GM12872 (cell line): Measurements from ENCODE around the gene FLNA.

Source experiments
- TF ChIP-seq, protein P1 (sequence below): IDR thresholded peaks from 3 replicates; pipeline ENCODE4 v1.5.1; 2011; ENCODE audit warnings: low read depth, mild to moderate bottlenecking, low read length, moderate library complexity; ENCODE audit not compliant: insufficient read depth

FLNA gene

DNA sequence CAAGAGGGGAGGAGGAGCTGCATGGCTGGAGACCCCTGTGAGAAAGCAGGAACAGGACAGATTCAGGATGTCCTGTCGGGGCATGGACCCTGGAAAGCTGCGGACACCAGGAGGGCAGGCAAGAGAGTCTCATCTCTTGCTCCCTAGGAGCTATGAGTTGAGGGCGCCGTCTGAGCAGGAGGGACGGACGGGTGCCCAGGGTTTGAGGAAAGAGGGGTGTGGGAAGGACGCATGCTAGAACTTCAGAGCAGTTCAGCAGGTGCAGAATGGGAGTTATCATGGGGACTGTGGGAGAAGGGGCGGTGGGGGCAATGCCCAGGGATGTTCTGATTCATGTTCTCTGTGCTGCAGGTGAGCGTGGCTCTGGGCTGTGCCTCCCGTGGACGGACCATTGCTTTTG lies 54.0 kb downstream of the FLNA start:
- TF ChIP-seq, protein P1, sequence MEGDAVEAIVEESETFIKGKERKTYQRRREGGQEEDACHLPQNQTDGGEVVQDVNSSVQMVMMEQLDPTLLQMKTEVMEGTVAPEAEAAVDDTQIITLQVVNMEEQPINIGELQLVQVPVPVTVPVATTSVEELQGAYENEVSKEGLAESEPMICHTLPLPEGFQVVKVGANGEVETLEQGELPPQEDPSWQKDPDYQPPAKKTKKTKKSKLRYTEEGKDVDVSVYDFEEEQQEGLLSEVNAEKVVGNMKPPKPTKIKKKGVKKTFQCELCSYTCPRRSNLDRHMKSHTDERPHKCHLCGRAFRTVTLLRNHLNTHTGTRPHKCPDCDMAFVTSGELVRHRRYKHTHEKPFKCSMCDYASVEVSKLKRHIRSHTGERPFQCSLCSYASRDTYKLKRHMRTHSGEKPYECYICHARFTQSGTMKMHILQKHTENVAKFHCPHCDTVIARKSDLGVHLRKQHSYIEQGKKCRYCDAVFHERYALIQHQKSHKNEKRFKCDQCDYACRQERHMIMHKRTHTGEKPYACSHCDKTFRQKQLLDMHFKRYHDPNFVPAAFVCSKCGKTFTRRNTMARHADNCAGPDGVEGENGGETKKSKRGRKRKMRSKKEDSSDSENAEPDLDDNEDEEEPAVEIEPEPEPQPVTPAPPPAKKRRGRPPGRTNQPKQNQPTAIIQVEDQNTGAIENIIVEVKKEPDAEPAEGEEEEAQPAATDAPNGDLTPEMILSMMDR = no peak

DNA sequence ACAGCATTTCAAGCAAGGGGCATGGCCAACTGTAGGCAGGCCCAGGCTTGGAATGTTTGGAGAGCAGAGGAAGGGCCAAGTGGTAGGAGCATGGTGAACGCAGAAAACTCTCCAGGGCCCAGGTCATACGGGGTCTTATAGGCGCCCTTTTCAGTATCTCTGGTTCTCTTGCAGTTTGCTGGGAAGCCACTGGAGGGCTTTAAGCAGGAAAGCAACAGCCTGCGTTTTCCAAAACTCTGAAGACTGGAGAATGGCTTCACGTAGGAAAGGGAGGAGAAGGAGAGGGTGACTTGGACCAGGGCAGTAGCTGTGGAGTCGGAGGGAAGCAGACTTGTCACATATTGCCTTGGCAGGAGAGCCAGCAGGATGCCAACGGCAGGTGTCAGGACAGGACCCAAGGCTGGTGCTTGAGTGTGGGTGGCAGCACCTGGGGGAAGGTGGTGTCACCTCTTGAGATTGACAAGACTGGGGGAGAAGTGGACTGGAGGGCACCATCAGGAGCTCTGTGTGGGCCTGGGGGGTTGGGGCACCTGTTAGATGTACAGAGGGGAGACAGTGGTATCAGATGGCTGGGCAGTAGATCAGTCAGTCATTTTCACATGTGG lies 56.9 kb downstream of the FLNA start:
- TF ChIP-seq, protein P1 = peak; percentile 52; the same call in 2 of the 3 replicates

DNA sequence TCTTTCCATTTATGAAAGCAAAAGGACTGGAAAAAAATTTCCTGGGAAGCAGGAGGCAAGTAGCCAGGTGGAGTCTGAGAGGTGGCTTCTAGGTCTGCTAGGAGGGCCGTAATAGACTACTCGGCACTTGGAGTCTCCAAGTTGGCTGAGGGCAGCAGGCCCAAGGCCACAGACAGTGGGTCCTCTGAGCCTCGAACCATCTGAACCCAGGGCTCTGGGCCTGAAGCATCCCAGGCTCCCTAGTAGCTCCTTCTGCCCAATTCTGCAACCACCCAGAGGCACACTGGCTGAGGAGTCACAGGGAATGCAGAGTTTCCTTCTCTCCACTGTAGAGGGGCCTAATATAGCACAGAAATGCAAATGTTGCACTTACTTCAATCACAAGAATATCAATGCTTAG lies 59.0 kb downstream of the FLNA start:
- TF ChIP-seq, protein P1 = no peak

DNA sequence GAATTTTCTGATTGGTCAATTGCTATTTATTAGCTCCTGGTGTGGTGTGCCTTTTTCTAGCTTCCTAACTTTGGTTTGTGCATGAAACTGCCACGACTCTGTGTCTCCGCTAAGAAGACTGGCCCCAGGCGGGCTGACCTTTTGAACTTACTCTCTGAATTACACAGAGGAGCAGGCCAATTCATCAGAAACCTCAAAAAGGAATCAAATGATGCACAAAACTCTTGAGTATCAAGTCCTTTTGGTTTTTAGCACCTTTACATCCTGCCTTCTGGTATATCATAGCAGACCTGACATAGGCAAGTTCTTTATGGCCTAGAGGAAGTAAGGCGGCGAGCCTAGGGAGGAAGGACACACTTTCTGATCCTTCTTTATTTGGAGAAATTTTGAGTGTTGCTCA lies 61.3 kb downstream of the FLNA start:
- TF ChIP-seq, protein P1 = no peak

DNA sequence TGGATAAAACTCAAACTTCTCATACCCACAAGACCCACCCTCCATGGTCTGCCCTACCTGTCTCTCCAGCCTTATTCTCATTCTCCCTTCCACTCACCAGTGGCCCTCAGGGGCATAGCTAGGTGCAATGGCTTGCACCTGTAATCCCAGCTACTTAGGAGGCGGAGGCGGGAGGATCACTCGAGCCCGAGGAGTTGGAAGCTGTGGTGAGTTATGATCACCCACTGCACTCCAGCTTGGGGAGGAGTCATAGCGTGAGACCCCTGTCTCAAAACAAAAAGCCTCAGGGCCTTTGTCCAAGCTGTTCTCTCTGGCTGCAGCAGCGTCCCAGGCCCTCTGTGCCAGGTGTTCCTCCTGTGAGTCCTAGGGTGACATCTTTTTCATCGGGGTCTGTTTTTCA lies 62.3 kb downstream of the FLNA start:
- TF ChIP-seq, protein P1 = no peak

DNA sequence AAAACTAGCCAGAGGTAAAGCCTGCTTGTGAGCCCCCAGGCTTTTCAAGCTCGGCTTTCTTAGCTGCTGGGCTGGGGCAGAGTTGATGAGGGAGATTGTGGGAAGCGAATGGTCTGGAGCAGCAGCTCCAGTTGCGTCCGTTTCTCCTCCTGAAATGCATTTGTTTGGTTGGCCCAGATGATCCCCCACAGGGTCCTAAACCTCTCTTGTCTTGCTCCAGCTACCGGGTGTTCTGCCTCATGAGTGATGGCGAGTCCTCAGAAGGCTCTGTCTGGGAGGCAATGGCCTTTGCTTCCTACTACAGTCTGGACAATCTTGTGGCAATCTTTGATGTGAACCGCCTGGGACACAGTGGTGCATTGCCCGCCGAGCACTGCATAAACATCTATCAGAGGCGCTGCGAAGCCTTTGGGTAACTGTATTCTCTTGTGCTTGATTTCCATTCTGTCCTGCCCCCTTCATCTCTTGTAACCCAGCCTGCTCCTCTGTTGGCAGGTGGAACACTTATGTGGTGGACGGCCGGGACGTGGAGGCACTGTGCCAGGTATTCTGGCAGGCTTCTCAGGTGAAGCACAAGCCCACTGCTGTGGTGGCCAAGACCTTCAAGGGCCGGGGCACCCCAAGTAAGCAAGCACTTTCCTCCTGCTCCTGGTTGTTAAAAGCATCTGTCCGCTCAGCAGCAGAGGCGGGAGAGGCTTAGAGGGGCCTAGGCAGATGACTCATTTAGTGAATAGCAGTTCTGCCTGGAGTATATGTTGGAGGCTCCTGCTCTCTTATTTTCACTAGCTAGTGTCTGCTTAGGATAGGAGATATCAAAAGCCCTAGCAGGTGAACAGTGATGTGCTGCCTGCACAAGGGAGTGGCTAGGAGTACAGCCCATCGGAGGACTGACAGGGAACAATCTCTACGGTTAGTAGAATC lies 63.6 kb downstream of the FLNA start:
- TF ChIP-seq, protein P1 = no peak

DNA sequence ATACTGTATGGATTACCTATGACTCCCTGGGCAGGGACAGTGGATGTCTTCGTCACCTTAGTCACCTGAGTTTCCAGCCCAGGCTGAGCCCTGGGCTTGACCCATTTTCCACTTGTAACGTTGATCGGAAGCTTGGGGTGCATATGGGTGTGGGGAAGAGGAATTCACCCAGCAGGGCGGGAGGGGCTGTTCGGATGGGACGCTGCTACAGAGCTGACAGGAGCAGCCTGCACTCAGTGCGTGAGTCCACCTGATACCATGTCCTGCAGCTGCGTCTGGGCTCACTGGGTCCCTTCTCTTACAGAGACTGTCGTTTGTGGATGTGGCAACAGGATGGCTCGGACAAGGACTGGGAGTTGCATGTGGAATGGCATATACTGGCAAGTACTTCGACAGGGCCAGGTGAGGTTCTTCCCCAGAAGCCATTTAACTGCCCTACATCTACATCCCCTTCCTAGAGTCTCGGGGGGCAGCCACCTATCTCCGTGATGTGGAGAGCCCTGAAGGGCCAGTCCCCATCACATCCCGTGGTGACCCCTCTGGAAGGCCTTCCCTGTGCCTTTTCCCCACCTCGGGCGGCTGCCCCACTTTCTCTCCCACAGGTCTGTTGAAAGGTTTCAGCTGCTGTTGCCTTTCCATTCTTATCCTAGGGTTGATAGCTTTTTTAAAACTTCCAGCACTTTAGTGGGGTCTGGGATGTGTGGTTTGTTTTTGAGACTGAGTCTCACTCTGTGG lies 65.2 kb downstream of the FLNA start:
- TF ChIP-seq, protein P1 = no peak
